GM12874 (cell line): ENCODE data around the gene MAPT.

ENCODE experiments used
- CTCF ChIP-seq: IDR thresholded peaks from 2 replicates; pipeline ENCODE4 v1.5.1; 2011; ENCODE audit warnings: low read depth, mild to moderate bottlenecking, control low read depth, low read length, moderate library complexity; ENCODE audit not compliant: insufficient read depth

MAPT gene

GRCh38 chr17:45950888-45951287 is 56.5 kb downstream of the MAPT start:
- no peak for TF ChIP-seq CTCF

- TF ChIP-seq CTCF, result no peak
Observed at GRCh38 chr17:45951403-45951802, 57.0 kb downstream of the MAPT start.

GRCh38 chr17:45951941-45952340 is 57.6 kb downstream of the MAPT start:
- TF ChIP-seq CTCF, result no peak

GRCh38 chr17:45952814-45953320 is 58.5 kb downstream of the MAPT start:
- TF ChIP-seq CTCF, result no peak

GRCh38 chr17:45953561-45953960 is 59.2 kb downstream of the MAPT start:
- TF ChIP-seq CTCF, result no peak

- no peak for TF ChIP-seq CTCF
Observed at GRCh38 chr17:45954914-45955313, 60.6 kb downstream of the MAPT start.

- no peak for TF ChIP-seq CTCF
Observed at GRCh38 chr17:45955326-45955725, 61.0 kb downstream of the MAPT start.
